Glutamatergic neuron (in vitro differentiated cells): ENCODE data around the gene TMEM116. TPM values are rescaled to one million over a fixed set of nuclear protein-coding genes. Genes with fewer than 3 reads are reported as not detected.
"Not testable (repeated sequence)": the region's sequence is repeated elsewhere in the genome, so short reads cannot be mapped to it uniquely, and the experiment has no call there.

Experiments
- DNase-seq: peaks from one replicate; pipeline ENCODE4 v3.0.0; 2022
- H3K27ac Mint-ChIP-seq: one replicate; pipeline ENCODE4 v1.8.0; 2020; ENCODE audit warnings: mild to moderate bottlenecking, mixed read lengths, inconsistent platforms; ENCODE audit not compliant: unreplicated experiment
- H3K27me3 Mint-ChIP-seq: one replicate; pipeline ENCODE4 v1.8.0; 2020; ENCODE audit warnings: mild to moderate bottlenecking, moderate library complexity, mixed read lengths, inconsistent platforms; ENCODE audit not compliant: unreplicated experiment
- H3K36me3 Mint-ChIP-seq: one replicate; pipeline ENCODE4 v1.8.0; 2020; ENCODE audit warnings: mild to moderate bottlenecking, mixed read lengths, inconsistent platforms; ENCODE audit not compliant: unreplicated experiment
- H3K4me1 Mint-ChIP-seq: one replicate; pipeline ENCODE4 v1.8.0; 2020; ENCODE audit warnings: mild to moderate bottlenecking, low read depth, mixed read lengths, inconsistent platforms; ENCODE audit not compliant: unreplicated experiment
- H3K4me3 Mint-ChIP-seq: one replicate; pipeline ENCODE4 v1.8.0; 2020; ENCODE audit warnings: mild to moderate bottlenecking, mixed read lengths, inconsistent platforms; ENCODE audit not compliant: unreplicated experiment
- H3K9me3 Mint-ChIP-seq: one replicate; pipeline ENCODE4 v1.8.0; 2020; ENCODE audit warnings: mild to moderate bottlenecking, moderate library complexity, mixed read lengths, inconsistent platforms; ENCODE audit not compliant: unreplicated experiment
- CTCF ChIP-seq: fragments of 200-600 bp; sonication (generic); IDR thresholded peaks from one replicate; pipeline ENCODE4 v1.5.0; 2021; ENCODE audit not compliant: partially characterized antibody, unreplicated experiment
- total RNA-seq: library from RNA; stranded (reverse); fragmentation: NEBNext Ultra II Directional; extraction: Animal tissue kit (Norgen Biotek cat#: 25700); gene quantifications from one replicate; pipeline ENCODE4 v1.2.1, GENCODE V29; 2021; ENCODE audit not compliant: unreplicated experiment

The TMEM116 gene
- total RNA-seq, 1 donor from 2014 or later, result 9.7 TPM

- no peak for DNase-seq
- TF ChIP-seq CTCF, result no peak
- Mint-ChIP-seq H3K27me3 (no peaks in the 10 kb centered on the region), H3K9me3 (no peaks in the 10 kb centered on the region), H3K36me3 (no peaks in the 10 kb centered on the region), H3K4me1 (no peaks in the 10 kb centered on the region), H3K4me3 (no peak overlapping the region), H3K27ac (no peak overlapping the region)
These were observed 36.1 kb downstream of the TMEM116 start for GRCh38 chr12:111976860-111977259.

- H3K4me1 Mint-ChIP-seq, result no peaks in the 10 kb centered on the region
These were observed 36.7 kb downstream of the TMEM116 start for GRCh38 chr12:111976291-111976690.

GRCh38 chr12:111975161-111975931, 37.6 kb downstream of the TMEM116 start:
- Mint-ChIP-seq H3K27me3 (no peaks in the 10 kb centered on the region), H3K4me1 (no peaks in the 10 kb centered on the region), H3K9me3 (no peaks in the 10 kb centered on the region), H3K27ac (no peak overlapping the region), H3K4me3 (no peak overlapping the region), H3K36me3 (no peaks in the 10 kb centered on the region)
- DNase-seq, result no peak
- no peak for TF ChIP-seq CTCF

More at GRCh38 chr12:111976291-111976690, 36.7 kb downstream of the TMEM116 start:
- DNase-seq, result no peak
- Mint-ChIP-seq H3K36me3 (no peaks in the 10 kb centered on the region), H3K27me3 (no peaks in the 10 kb centered on the region), H3K27ac (no peak overlapping the region), H3K9me3 (no peaks in the 10 kb centered on the region), H3K4me3 (no peak overlapping the region)
- TF ChIP-seq CTCF, result no peak

- Mint-ChIP-seq H3K9me3 (peaks cover 2% of the 10 kb centered on the region), H3K4me3 (no peak overlapping the region), H3K27me3 (peaks cover 1% of the 10 kb centered on the region), H3K27ac (no peak overlapping the region), H3K36me3 (no peaks in the 10 kb centered on the region), H3K4me1 (no peaks in the 10 kb centered on the region)
- TF ChIP-seq CTCF, result no peak
- DNase-seq, result no peak
These were observed 41.2 kb downstream of the TMEM116 start for GRCh38 chr12:111971800-111972199.

GRCh38 chr12:111964935-111965334, 48.0 kb downstream of the TMEM116 start:
- no peak overlapping the region for H3K27ac Mint-ChIP-seq
- no peak for DNase-seq
- no peak overlapping the region for H3K4me3 Mint-ChIP-seq
- peaks cover 15% of the 10 kb centered on the region for H3K9me3 Mint-ChIP-seq
- peaks cover 5% of the 10 kb centered on the region for H3K27me3 Mint-ChIP-seq
- TF ChIP-seq CTCF, result no peak
- peaks cover 24% of the 10 kb centered on the region for H3K36me3 Mint-ChIP-seq
- no peaks in the 10 kb centered on the region for H3K4me1 Mint-ChIP-seq

- H3K9me3 Mint-ChIP-seq, result peaks cover 25% of the 10 kb centered on the region
- H3K27ac Mint-ChIP-seq, H3K27me3 Mint-ChIP-seq: not testable (repeated sequence)
These were observed 53.4 kb downstream of the TMEM116 start for GRCh38 chr12:111959518-111959917.

GRCh38 chr12:111957224-111957623, 55.7 kb downstream of the TMEM116 start:
- H3K4me3 Mint-ChIP-seq, result not testable (repeated sequence)
- H3K9me3 Mint-ChIP-seq, result peaks cover 21% of the 10 kb centered on the region

More at GRCh38 chr12:111959518-111959917, 53.4 kb downstream of the TMEM116 start:
- not testable (repeated sequence) for DNase-seq, H3K4me3 Mint-ChIP-seq, H3K4me1 Mint-ChIP-seq
- peaks cover 53% of the 10 kb centered on the region for H3K36me3 Mint-ChIP-seq

More at GRCh38 chr12:111957224-111957623, 55.7 kb downstream of the TMEM116 start:
- not testable (repeated sequence) for H3K27me3 Mint-ChIP-seq, H3K4me1 Mint-ChIP-seq, DNase-seq, H3K27ac Mint-ChIP-seq
- peaks cover 48% of the 10 kb centered on the region for H3K36me3 Mint-ChIP-seq
